Heart right ventricle (tissue), 16 donors: ENCODE data around the gene CDHR3. TPM values are rescaled to one million over a fixed set of nuclear protein-coding genes. Genes with fewer than 3 reads are reported as not detected.

Experiments used
- ATAC-seq, 8 donors: fragments of 200-7000 bp; cut with Tn5 transposase; one replicate each; pipeline ENCODE4 v1.9.1; 2020; ENCODE audit warnings: mild to moderate bottlenecking in 8 of 8, moderate library complexity in 8 of 8, moderate number of reproducible peaks in 1 of 8
- DNase-seq, 2 donors: peaks; one replicate each; pipeline ENCODE4 v3.0.0-alpha.2; 2020
- H3K27ac ChIP-seq, 10 donors: fragments of 200-600 bp; sonication (generic) in 2 of 10; one replicate each; pipeline versions ENCODE4 v1.5.0 to v1.8.0; 2020 to 2022; ENCODE audit warnings: mild to moderate bottlenecking in 3 of 10
- H3K27me3 ChIP-seq, 7 donors: fragments of 200-600 bp; one replicate each; pipeline ENCODE4 v1.8.0; 2021 to 2022; ENCODE audit warnings: mild to moderate bottlenecking in 2 of 7
- H3K36me3 ChIP-seq, 9 donors: fragments of 200-600 bp; sonication (generic) in 1 of 9; one replicate each; pipeline versions ENCODE4 v1.5.0 to v1.8.0; 2020 to 2022; ENCODE audit warnings: mild to moderate bottlenecking in 2 of 9
- H3K4me1 ChIP-seq, 9 donors: fragments of 200-600 bp; sonication (generic) in 1 of 9; one replicate each; pipeline versions ENCODE4 v1.5.0 to v1.8.0; 2020 to 2022; ENCODE audit warnings: mild to moderate bottlenecking in 4 of 9
- H3K4me3 ChIP-seq, 10 donors: fragments of 200-600 bp; sonication (generic) in 2 of 10; one replicate each; pipeline versions ENCODE4 v1.5.0 to v1.8.0; 2020 to 2022; ENCODE audit warnings: mild to moderate bottlenecking in 7 of 10, moderate library complexity in 2 of 10
- H3K9me3 ChIP-seq, 11 donors: fragments of 200-600 bp in 10 of 11; sonication (generic) in 2 of 11; one replicate each; pipeline versions ENCODE4 v1.5.0 to v1.8.0; 2013 to 2022; ENCODE audit warnings: mild to moderate bottlenecking in 2 of 11, control low read depth in 1 of 11, moderate library complexity in 1 of 11
- CTCF ChIP-seq, 9 donors: fragments of 200-600 bp; sonication (generic) in 2 of 9; IDR thresholded peaks; one replicate each; pipeline versions ENCODE4 v1.5.0 to v1.8.0; 2021 to 2022; ENCODE audit warnings: antibody characterized with exemption in 9 of 9, mild to moderate bottlenecking in 5 of 9, moderate library complexity in 1 of 9
- WGBS, 2 donors: extraction: QIAGEN DNeasy Blood & Tissue Kit; methylation state at CpG; one replicate each; pipeline ENCODE4 v1.1.7; 2013; ENCODE audit warnings: inconsistent platforms in 1 of 2; 5-methylcytosine and 5-hydroxymethylcytosine counted together
- intact Hi-C, 10 donors: fragments of 100-400 bp; cut with DNase I; formaldehyde crosslinking; loops; one replicate each; pipeline versions ENCODE4 v1.11.1 to v1.14.2; 2022
- polyA plus RNA-seq, 2 donors: library from polyadenylated mRNA; stranded (reverse); fragments of 200-250 nt; gene quantifications; one replicate each; pipeline ENCODE4 v1.2.3, GENCODE V29; 2013
- total RNA-seq, 10 donors: library from RNA; stranded (reverse); fragmentation: NEBNext Ultra II Directional in 3 of 10; extraction: Animal tissue kit (Norgen Biotek cat#: 25700) in 3 of 10; gene quantifications; one replicate each; pipeline versions ENCODE4 v1.2.1 to v1.2.4, GENCODE V29; 2021 to 2023
- donor health status: Arrhythmogenic right ventricular cardiomyopathy.
- donor health status: ischemic (EF 13 %, LVEDD 7.1; RV severe dilation, severe dysfunction).
- donor health status: healthy with polysubstance abuse.
- donor health status: DM: no; HTN: yes; CAD: no.
- donor health status: DM: no; HTN: no; CAD: no.
- donor health status: ischemic (EF 25% LVEDD 6.9; RV normal size, moderate dysfunction).
- donor health status: ischemic (EF 25% LVEDD 5.7; RV mildly dilated, moderate dysfunction).
- donor health status: healthy.
- donor health status: DM: yes; HTN: yes; CAD: no.
- donor health status: Ischemic cardiomyopathy.
- donor health status: ischemic (EF 35%, LVEDD 5.7; RV mildly dilated, moderate dysfunction).
- donor health status: nonischemic (EF 11% LVEDD 7.7; RV severe dilation, severe dysfunction).
- donor health status: DM: yes; HTN: yes; CAD: no.
- donor health status: PGD.
- donor health status: ischemic (EF 29% LVEDD 5.4; RV normal size, mild dysfunction).
- donor health status: nonischemic (EF 23%, LVEDD 6.1; RV moderate dilation, normal function).

CDHR3 gene
- total and polyA plus RNA-seq, 12 donors, result 0.59 to 14.2 (median 1.9) TPM

- 86 to 93% methylated on average over 4 of the region's 4 CpGs for WGBS, 2 donors
- no peak for ATAC-seq
Observed at GRCh38 chr7:106042196-106042611, 79.1 kb downstream of the CDHR3 start.

GRCh38 chr7:106045139-106045538 lies 82.1 kb downstream of the CDHR3 start:
- intact Hi-C loops, result loop anchor here in 5 of 10 donors (10.0 kb wide), 4 partner anchors 110 to 390 kb away; partner anchors contain the start of gene ATXN7L1 (in 1 of the 5)
- no peaks in the 10 kb centered on the region for H3K36me3 ChIP-seq
- ATAC-seq (no peak), DNase-seq (no peak)
- H3K27ac ChIP-seq, result no peak overlapping the region
- no peak for TF ChIP-seq CTCF (IDR thresholded peaks at IDR 0.05)
- peaks cover 0 to 19% (median 9%) of the 10 kb centered on the region in 9 donors for H3K4me1 ChIP-seq
- 72% methylated on average over 2 of the region's 2 CpGs for WGBS, 2 donors
- peaks cover 0 to 19% (median 0%) of the 10 kb centered on the region in 7 donors for H3K27me3 ChIP-seq
- H3K4me3 ChIP-seq, result no peak overlapping the region
- H3K9me3 ChIP-seq, result no peaks in the 10 kb centered on the region

More at GRCh38 chr7:106042196-106042611, 79.1 kb downstream of the CDHR3 start:
- Histone ChIP-seq H3K4me3 (no peak overlapping the region), H3K9me3 (no peaks in the 10 kb centered on the region), H3K36me3 (no peaks in the 10 kb centered on the region), H3K27me3 (peaks cover 0 to 19% (median 0%) of the 10 kb centered on the region in 7 donors), H3K27ac (no peak overlapping the region), H3K4me1 (peaks cover 0 to 21% (median 8%) of the 10 kb centered on the region in 9 donors)
- TF ChIP-seq CTCF (IDR thresholded peaks at IDR 0.05), result no peak
- intact Hi-C loops, result loop anchor here (1.0 to 10.0 kb wide), 11 partner anchors 107 to 390 kb away; partner anchors contain the start of gene ATXN7L1 (in 1 of the 10)
- DNase-seq, result no peak

DNA sequence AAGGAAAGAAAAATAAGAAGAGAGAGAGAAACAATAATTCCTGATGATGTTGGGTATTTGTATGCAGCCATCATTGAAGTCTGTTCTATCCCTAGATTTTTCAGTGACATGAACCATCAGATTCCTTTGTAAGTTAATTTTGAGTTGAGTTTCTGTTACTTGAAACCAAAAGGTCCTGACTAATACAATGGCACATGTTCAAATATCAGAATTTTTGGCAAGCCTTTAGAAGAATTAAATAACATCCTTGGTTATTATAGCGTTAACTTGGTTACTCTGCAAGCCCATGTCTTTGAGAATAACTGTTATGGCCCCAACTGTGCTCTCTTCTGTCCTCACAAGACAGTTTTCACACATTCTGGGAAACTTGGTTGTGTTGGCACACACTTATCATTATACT lies 82.5 kb downstream of the CDHR3 start:
- peaks cover 0 to 19% (median 0%) of the 10 kb centered on the region in 7 donors for H3K27me3 ChIP-seq
- no peaks in the 10 kb centered on the region for H3K36me3 ChIP-seq
- H3K4me1 ChIP-seq, result peaks cover 0 to 23% (median 14%) of the 10 kb centered on the region in 9 donors
- ATAC-seq, result no peak
- 63 to 79% methylated on average over 1 of the region's 1 CpG for WGBS, 2 donors
- no peaks in the 10 kb centered on the region for H3K9me3 ChIP-seq
- intact Hi-C loops, result loop anchor here in 5 of 10 donors (10.0 kb wide), 4 partner anchors 111 to 391 kb away; partner anchors contain the start of gene ATXN7L1 (in 1 of the 5)
- no peak for TF ChIP-seq CTCF (IDR thresholded peaks at IDR 0.05)
- H3K4me3 ChIP-seq, result no peak overlapping the region
- DNase-seq, result no peak
- H3K27ac ChIP-seq, result no peak overlapping the region

- 75 to 93% methylated on average over 5 of the region's 5 CpGs for WGBS, 2 donors
Observed at GRCh38 chr7:106047184-106047583, 84.1 kb downstream of the CDHR3 start.

More at GRCh38 chr7:106047184-106047583, 84.1 kb downstream of the CDHR3 start:
- ATAC-seq (no peak), DNase-seq (no peak)
- Histone ChIP-seq H3K4me3 (no peak overlapping the region), H3K36me3 (no peaks in the 10 kb centered on the region), H3K9me3 (peaks cover 0 to 6% (median 0%) of the 10 kb centered on the region in 11 donors), H3K27ac (no peak overlapping the region), H3K27me3 (peaks cover 0 to 19% (median 0%) of the 10 kb centered on the region in 7 donors), H3K4me1 (peaks cover 0 to 20% (median 16%) of the 10 kb centered on the region in 9 donors)
- TF ChIP-seq CTCF (IDR thresholded peaks at IDR 0.05), result no peak
- intact Hi-C loops, result loop anchor here in 5 of 10 donors (10.0 kb wide), 4 partner anchors 112 to 392 kb away; partner anchors contain the start of gene ATXN7L1 (in 1 of the 5)
